Transverse colon (tissue), 4 donors: ENCODE data around the gene HNRNPH2.

Experiments
- EP300 ChIP-seq: sonication (generic); formaldehyde crosslinking; IDR thresholded peaks from one replicate; pipeline ENCODE4 v1.6.1; 2017; ENCODE audit warnings: antibody characterized with exemption, low read depth
- POLR2A ChIP-seq: fragments of 450-650 bp; IDR thresholded peaks from one replicate; pipeline ENCODE4 v1.6.1; 2016; ENCODE audit warnings: antibody characterized with exemption, mild to moderate bottlenecking, moderate library complexity
- POLR2AphosphoS5 ChIP-seq, 3 donors: sonication (generic); formaldehyde crosslinking; IDR thresholded peaks; one replicate each; pipeline ENCODE4 v1.6.1; 2016; ENCODE audit warnings: antibody characterized with exemption in 3 of 3
- TF ChIP-seq, protein P1 (sequence below), 5 experiments: fragments of 200-600 bp in 3 of 5; fragments of 450-650 bp in 2 of 5; sonication (generic) in 3 of 5; IDR thresholded peaks; 1 replicate in 2 of 5; 2 replicates in 3 of 5; pipeline ENCODE4 v1.5.1; 2016 to 2017; ENCODE audit warnings: antibody characterized with exemption in 5 of 5, inconsistent platforms in 3 of 5, mild to moderate bottlenecking in 2 of 5, moderate library complexity in 1 of 5

DNA sequence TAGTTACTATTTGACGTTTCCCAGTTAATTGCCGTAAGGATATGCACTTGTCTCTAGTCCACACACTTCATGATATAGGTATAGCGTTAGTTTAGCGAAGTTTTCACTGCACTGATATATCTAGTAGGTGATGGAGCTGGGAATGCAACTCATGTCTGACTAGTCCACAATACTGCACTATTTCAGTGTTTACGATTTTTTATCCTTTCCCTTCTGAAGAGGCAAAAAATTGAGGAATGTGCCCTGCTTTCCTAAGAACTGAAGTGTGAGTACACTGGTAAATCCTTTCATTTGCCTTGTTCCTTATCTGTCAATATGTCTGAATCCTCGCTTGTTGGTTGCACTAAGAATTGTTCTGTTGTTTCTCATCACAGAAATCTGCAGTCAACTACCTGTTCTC lies 16.2 kb upstream of the HNRNPH2 start:
- TF ChIP-seq, protein P1, sequence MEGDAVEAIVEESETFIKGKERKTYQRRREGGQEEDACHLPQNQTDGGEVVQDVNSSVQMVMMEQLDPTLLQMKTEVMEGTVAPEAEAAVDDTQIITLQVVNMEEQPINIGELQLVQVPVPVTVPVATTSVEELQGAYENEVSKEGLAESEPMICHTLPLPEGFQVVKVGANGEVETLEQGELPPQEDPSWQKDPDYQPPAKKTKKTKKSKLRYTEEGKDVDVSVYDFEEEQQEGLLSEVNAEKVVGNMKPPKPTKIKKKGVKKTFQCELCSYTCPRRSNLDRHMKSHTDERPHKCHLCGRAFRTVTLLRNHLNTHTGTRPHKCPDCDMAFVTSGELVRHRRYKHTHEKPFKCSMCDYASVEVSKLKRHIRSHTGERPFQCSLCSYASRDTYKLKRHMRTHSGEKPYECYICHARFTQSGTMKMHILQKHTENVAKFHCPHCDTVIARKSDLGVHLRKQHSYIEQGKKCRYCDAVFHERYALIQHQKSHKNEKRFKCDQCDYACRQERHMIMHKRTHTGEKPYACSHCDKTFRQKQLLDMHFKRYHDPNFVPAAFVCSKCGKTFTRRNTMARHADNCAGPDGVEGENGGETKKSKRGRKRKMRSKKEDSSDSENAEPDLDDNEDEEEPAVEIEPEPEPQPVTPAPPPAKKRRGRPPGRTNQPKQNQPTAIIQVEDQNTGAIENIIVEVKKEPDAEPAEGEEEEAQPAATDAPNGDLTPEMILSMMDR (IDR thresholded peaks at IDR 0.05), result no peak
- TF ChIP-seq POLR2AphosphoS5 (IDR thresholded peaks at IDR 0.05) (no peak), EP300 (no peak), POLR2A (no peak)
